GM18868 (cell line): Measurements from ENCODE around the gene EIF5.

Experiments
- ATAC-seq: cut with Tn5 transposase; IDR thresholded peaks from one replicate; pipeline ENCODE4 v1.9.1; 2021; ENCODE audit warnings: mild to moderate bottlenecking, moderate library complexity; ENCODE audit not compliant: unreplicated experiment

The EIF5 gene

DNA sequence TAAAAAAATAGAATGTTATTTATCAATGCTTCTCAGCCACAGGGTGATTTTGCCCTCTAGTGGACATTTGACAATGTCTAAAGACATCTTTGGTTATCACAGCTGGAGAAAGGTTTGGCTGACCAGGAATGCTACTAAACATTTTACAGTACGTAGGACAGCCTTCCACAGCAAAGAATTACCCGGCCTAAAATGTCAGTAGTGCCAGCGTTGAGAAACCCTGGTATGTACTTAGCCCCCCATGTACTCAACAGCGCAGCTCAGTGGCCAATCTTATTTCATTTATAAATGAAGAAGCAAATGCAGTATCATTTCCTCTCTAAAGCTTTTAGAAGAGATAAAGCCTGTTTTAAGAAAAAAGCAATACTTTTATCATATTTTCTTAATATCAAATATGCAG is 57.0 kb downstream of the EIF5 start:
- ATAC-seq: no peak

DNA sequence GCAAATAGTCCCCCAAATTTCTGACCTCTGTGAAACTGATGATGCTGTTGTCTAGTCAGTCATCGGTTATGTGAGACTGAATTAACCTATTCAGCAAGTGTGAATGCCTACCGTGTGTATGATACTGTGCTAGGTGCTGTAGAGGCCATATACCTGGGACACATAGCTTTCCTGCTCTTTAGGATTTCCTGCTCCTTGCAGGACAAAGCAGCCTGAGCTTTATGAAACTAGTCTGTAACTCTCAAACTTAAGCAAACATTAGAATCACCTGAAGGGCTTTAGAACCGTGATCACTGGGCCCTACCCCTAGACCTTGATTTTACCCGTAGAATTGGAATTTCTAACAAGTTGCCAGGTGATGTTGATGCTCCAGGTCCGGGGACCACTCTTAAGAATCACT is 58.1 kb downstream of the EIF5 start:
- ATAC-seq: no peak

DNA sequence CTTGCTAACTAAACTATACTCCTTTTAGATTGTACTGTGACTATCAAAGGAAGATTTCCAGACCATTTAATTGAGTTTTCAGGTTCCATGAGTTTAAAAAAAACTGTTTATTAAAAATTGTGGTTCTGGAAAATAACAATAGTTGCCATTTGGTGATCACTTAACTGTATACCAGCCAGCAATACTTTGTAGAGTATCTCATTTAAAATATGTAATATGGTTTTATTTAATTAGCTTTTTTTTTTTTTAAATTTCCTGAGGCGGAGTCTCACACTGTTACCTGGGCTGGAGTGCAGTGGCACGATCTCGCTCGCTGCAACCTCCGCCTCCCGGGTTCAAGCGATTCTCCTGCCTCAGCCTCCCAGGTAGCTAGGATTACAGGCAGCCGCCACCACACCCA is 58.5 kb downstream of the EIF5 start:
- no peak for ATAC-seq

DNA sequence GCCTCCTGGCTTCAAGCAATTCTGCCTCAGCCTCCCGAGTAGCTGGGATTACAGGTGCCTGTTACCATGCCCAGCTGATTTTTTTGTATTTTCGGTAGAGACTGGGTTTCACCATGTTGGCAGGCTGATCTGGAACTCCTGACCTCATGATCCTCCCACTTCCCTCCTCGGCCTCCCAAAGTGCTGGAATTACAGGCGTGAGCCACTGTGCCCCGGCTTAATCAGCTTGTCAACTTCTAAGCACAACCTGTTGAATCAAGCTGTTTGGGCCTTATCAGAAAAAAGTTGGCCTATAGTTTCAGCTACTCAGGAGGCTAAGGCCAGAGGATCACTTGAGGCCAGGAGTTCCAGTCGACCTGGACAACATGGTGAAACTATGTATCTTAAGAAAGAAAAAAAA is 59.0 kb downstream of the EIF5 start:
- no peak for ATAC-seq

DNA sequence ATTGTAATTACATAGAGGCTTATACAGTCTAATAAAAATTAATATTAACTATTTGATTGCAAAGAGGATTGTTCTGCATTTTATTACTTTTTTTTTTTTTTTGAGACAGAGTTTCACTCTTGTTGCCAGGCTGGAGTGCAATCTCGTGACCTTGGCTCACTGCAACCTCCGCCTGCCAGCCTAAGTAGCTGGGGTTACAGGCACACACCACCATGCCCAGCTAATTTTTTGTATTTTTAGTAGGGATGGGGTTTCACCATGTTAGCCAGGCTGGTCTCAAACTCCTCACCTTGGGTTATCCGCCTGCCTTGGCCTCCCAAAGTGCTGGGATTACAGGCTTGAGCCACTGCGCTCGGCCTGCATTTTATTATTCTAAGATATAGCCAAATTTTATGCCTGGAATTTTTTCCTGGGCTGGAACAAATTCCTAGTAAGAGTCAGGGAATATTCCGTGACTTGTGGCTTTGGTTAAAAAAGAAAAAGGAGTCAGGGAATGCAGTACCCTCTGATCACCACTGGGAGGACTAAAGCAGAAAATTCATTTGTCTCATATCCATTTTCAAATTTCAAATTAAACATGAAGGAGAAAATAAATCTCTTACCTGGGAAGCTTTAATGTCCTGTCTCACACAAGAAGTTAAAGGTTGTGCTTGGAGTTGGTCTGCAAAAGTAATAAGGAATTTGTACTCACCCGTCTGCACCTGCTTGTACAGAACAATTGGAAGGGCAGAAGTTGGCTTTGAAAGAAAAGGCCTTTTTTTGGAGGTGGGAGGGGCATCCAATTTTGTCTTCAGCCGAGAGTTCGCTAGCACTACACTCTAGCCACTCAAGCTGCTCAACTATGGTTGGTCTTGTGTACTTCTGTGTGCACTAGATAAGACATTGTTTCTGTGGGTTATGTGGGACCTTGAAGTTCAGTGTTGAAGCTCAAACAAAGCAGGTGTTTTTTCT is 59.9 kb downstream of the EIF5 start:
- no peak for ATAC-seq
